Activated naive CD4-positive, alpha-beta T cell treated with anti-CD3 and anti-CD28 coated beads, Interleukin-2, amount 50 U/mL, for 16 hours (primary cell): ENCODE data around the gene TUBB3.
"Not testable (repeated sequence)": the region's sequence is repeated elsewhere in the genome, so short reads cannot be mapped to it uniquely, and the experiment has no call there.

Source experiments
- DNase-seq: peaks from one replicate; pipeline ENCODE4 v3.0.0-alpha.2; 2020

TUBB3 gene

DNA sequence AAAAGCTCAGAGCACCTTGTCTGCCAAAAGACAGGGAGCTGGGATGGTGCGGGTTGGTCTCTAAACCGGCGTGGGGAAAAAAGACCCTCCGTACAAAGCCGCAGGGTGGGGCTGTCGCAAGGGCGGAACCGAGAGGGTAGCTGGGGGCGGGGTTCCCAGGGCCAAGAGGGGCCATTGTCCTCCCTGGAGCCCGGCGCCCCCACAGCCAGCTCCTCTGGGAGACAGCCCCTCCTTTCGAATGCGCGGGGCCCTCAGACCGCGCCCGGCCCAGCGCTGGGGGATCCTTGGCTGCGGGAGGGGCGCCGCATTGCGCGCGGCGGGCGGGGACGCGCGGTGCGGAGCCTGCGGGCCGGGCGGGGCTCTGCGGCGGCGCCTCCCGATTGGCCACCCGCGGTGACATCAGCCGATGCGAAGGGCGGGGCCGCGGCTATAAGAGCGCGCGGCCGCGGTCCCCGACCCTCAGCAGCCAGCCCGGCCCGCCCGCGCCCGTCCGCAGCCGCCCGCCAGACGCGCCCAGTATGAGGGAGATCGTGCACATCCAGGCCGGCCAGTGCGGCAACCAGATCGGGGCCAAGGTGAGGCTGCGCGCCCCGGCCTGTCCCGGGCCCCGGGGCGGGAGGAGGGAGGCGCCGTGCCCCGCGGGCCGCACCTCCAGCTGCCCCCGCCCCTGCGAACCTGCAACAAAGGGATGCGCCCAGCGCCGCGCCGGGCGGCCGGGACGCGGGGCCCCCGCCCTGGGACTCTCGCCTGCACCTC, at the start of gene TUBB3:
TUBB3 (plus strand) TSS at position 459 of the 756 bp plus-strand sequence; CDS start at position 519, 60 bp downstream.
- DNase-seq: peak; percentile 41

- peak; percentile 92 for DNase-seq
Observed at GRCh38 chr16:89873972-89874689, 49.0 kb upstream of the TUBB3 start.

GRCh38 chr16:89879123-89879522, 44.0 kb upstream of the TUBB3 start:
- DNase-seq: not testable (repeated sequence)

GRCh38 chr16:89880477-89881367, 42.4 kb upstream of the TUBB3 start:
- no peak for DNase-seq

DNA sequence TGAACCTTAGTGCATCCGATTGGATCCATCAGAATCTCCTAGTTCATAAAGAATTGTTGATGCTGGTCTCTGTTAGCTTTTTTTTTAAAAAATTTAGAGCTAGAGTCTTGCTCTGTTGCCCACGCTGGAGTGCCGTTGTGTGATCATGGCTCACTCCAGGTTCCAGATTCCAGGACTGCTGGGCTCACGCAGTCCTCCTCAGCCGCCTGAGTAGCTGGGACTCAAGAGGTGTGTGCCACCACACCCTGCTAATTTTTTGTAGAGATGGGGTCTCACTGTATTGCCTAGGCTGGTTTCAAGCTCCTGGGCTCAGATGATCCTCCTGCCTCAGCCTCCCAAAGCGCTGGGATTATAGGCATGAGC, 41.8 kb upstream of the TUBB3 start:
- no peak for DNase-seq

GRCh38 chr16:89883346-89884040, 39.6 kb upstream of the TUBB3 start:
- no peak for DNase-seq

DNA sequence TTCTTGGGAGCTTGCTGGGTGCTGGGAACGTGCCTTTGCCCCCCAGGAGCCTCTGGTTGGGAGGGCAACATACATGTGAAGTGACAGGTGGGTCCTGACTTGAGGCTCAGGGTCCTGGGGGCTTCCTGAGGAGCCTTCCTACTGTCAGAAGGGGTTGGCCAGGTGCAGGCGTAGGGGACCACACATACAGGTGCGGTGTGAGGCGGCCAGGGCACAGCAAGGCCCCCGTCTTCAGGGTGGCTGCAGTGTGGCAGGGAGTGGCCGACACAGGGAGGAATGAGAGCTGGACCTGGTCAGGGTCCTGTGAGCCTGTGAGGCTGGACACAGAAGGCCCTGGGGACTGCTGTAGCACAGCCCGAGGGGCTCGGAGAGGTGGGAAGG, 39.1 kb upstream of the TUBB3 start:
- DNase-seq: no peak

GRCh38 chr16:89887243-89887642, 35.9 kb upstream of the TUBB3 start:
- DNase-seq: no peak

- peak; percentile 46 for DNase-seq
Observed at GRCh38 chr16:89890200-89890599, 32.9 kb upstream of the TUBB3 start.

GRCh38 chr16:89890886-89891657, 32.1 kb upstream of the TUBB3 start:
- no peak for DNase-seq

GRCh38 chr16:89892055-89892630, 31.0 kb upstream of the TUBB3 start:
- no peak for DNase-seq

- DNase-seq: no peak
Observed at GRCh38 chr16:89892635-89893034, 30.5 kb upstream of the TUBB3 start.

DNA sequence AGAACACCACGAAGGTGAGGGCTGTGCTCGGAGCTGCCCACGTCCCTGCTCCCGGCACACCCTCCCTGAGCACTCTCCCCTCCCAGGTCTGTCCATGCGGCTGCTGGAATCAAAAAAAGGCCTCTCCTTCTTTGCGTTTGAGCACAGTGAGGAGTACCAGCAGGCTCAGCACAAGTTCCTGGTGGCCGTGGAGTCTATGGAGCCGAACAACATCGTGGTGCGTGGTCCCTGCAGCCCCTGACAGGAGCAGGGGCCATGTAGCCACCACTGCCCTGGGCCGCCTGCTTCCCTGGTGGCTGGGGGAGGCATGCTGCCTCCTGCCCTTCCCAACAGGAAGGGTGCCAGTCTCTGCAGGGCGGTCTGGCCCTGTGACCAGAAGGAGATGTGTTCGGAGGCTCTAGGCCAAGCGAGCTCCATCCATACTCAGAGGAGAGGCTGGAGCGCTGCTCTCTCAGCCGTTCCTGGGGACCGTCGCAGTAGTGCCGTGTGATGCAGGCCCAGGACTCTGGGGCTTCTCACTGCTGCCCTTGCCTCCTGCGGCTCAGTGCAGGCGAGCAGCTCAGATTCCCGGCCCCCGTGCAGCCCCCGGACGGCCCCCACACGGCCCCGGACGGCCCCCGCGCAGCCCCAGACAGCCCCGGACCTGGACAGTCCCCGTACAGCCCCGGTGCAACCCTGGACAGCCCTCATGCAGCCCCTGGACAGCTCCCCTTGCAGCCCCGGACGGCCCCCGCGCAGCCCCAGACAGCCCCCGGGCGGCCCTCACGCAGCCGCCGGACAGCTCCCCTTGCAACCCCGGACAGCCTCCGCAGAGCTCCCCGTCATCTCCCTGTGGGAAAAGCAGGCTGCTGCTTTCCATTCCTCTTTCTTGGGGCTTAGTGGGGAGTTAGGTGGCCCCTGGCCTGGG, 29.2 kb upstream of the TUBB3 start:
- no peak for DNase-seq

GRCh38 chr16:89895482-89896250, 27.5 kb upstream of the TUBB3 start:
- DNase-seq: no peak

DNA sequence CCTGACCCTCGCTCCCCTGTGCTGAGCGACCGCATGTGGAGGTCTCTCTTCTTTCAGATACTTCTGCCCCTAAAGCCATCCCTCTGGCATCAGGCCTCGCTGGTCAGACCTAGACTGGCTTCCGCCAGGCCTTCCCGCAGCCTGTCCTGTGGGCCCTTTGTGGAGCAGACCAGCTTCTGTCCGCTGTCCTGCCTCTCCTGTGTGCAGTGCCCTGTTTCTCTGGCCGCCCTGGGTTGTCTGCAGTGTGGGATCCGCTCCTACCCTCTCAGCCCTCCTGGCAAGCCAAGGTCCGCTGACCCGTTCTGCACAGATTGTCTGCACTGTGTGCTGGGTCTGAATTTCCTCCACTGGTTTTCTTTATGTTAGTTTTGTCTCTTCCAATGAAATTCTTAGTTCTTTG, 25.9 kb upstream of the TUBB3 start:
- DNase-seq: no peak

DNA sequence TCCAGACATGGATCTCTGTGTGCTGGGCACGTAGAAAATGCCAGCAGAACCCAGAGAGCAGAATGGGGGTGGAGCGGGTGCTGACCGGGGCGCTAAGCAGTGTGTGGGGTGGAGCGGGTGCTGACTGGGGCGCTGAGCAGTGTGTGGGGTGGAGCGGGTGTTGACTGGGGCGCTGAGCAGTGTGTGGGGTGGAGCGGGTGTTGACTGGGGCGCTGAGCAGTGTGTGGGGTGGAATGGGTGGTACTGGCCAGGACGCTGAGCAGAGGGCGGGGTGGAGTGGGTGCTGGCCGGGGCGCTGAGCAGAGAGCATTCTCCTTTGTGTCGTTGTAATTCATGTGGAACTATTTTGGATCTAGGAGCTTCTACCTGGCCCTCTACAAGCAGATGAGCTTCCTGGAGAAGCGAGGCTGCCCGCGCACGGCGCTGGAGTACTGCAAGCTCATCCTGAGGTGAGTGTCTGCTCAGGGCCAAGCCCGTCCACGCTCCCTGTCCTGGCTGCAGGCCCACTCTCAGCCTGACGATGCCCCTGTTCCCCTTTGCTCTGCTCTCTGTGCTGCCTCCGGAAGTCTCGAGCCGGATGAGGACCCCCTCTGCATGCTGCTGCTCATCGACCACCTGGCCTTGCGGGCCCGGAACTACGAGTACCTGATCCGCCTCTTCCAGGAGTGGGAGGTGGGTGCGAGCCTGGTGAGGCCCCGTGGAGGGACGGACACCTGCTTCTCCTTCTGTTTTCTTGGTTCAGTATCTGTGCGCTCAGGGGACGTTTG, 24.8 kb upstream of the TUBB3 start:
- DNase-seq: no peak

- no peak for DNase-seq
Observed at GRCh38 chr16:89899879-89900481, 23.2 kb upstream of the TUBB3 start.

DNA sequence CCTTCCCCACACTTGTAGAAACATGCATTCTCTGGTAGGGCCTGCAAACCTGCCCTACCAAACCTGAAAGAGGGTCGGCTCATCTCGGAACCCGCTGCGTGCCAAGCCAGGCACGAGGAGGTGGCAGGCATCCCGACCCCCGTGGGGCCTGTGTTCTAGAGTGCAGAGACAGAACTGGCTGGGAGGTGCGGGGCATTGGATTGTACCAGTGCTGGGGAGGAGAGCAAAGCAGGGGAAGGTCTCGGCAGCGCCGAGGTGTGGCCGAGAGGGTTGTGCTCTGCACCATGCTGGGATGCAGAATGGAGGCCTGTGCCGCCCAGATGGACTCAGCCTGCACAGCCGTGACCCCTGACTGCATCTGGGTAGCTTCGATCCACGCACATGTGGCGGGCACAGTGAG, 22.3 kb upstream of the TUBB3 start:
- DNase-seq: no peak

GRCh38 chr16:89902980-89903379, 20.2 kb upstream of the TUBB3 start:
- no peak for DNase-seq
